D341Med (cell line): Measurements from ENCODE around the gene DGCR2.
"Not testable (repeated sequence)": the region's sequence is repeated elsewhere in the genome, so short reads cannot be mapped to it uniquely, and the experiment has no call there.

ENCODE experiments used
- DNase-seq: peaks from one replicate; pipeline ENCODE4 v3.0.0; 2012; ENCODE audit warnings: low spot score

The DGCR2 gene

DNA sequence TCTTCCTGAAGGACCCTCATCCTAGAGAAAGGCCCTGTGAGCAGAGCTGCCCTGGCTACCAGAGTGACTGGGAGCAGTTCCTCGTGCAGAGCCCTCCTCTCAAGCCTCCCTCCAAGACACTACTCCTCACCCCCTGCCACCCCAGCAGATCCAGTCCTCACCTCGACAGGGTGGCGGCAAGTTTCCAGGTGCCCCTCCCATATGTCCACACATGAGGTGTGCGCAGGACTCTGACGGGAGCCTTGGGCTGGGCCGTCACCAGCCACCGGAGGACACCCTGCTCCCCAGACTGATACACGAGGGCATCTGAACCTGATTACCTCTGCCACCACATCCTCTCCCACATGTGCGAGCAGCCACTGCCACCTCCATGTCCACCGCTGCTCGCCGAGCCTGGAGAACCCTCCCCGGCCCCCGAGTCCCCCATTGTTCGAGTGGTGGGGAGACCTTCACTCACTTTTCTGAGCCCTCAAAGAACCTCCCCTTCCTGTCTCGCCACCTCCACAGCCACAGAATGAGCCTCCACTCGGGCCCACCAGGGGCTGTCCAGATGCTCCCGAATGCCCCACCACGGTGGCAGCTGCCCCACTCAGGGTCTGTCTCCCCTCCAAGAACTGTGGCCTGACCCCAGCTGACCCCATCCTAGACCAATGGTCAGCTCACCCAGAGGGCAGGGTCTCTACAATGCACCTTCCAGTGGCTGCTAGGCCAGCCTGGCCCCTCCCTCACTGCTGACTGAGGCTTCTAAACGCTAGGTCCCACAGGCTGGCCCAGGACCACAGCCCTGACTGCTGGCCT is 62.5 kb downstream of the DGCR2 start:
- peak; percentile 14 for DNase-seq

DNA sequence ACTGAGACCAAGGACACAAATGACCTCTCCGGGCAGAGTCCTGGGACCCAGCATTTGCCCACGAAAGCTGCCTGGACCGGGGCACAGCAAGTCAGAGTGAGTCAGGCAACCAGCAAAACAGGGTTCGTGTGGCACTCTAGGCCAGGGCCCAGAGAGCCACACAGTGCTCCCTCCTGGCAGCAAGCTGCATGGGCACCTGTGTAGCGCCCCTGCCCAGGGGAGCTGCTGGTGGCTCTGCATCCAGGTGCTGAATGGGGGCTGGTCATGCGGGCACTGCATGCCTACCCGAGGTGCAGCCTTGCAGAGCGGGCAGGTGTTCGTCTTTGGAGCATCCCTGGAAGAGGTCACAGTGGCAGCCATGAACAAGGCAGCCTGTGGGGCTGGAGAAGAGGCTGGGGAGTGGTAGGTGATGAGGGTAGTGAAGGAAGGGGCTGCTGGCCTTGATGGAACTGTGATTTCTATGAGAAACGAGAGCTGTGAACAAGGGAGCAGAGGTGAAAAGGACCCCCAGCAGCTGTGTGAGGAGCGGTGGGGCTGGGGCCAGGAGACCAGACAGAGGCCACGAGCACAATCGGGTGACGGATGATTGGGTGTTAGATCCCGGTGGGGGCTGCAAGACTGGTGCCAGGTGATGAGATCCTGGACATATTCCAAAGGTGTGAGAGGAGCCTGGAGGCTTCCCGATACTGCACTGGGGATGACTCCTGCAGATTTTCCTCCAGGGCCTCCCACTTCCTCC is 63.3 kb downstream of the DGCR2 start:
- peak; percentile 37 for DNase-seq

DNA sequence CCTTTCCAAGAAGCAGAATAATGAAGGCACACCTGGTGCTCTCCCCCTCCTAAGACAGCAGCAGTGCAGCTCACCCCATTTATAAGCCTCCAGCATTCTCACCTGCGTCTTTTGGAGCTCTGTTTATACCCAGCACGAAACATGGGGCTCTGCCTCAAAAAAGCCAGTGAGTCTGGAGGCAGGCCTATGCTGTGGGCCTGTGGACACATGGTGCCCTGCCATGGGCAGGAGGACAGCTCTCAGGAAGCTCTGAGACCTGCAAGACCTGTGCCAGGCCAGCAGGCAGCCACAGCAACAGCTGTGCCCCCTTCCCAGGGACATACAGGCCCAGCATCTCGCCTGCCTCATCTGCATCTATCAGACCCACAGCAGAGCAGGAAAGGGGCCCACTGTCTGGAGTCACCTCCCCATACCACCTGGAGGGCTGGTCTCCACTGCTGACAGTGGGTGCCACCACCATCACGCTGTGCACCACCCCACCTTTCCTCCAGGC is 64.2 kb downstream of the DGCR2 start:
- DNase-seq = peak; percentile 13

DNA sequence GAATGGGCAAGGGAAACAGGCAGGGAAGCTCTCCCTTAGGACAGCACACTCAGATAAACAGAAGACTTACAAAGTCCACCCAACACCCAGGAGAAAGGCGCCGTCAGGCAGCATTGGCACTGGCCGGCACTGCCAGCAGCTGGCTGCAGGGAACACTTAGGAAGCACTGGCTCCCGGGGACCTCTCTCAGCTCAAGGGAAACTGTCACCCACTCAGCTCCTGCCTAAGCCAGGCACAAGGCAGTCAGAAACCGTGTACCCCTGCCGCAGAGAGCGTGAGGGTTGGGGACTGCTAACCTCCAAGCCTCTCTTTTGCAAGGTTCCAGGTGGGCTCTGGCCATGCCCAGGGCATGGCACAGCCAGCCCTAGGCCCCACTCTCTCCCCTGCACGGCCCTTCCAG is 64.7 kb downstream of the DGCR2 start:
- DNase-seq = peak; percentile 15

DNA sequence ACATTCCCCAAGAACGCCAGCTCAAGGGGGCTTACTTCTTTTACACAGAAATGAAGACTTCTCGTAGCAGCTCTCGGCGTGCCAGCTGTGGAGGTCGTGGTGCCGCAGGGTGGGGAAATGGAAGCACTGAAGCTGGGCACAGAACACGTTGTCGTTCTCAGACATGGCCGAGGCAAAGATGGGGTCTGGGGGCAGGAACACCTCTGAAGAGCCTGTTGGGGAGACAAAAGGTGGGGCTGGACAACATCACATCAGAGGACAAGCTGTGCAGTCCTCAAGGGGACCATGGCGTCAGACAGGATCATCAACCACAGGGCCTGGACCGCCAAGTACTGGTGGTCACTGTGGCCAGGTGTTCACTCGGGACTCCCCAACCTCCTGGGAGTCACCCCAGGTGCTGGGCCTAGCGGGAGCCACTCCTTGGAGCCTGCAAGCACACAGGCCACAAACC is 65.2 kb downstream of the DGCR2 start:
- DNase-seq = peak; percentile 14

DNA sequence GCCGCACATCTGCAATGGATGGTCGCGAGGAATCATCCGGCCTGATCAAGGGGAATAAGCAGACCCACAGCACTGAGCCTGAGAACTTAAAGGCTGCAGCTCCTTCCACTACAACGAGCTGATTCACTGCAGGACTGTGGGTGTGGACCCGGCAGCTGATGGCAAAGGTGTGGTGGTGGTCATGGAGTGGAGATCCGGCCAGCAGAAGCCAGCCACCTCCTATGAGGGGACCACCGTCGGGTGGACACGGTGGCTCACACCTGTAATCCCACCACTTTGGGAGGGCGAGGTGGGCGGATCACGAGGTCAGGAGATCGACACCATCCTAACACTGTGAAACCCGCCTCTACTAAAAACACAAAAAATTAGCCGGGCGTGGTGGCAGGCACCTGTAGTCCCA is 66.4 kb downstream of the DGCR2 start:
- DNase-seq = peak; percentile 12

DNA sequence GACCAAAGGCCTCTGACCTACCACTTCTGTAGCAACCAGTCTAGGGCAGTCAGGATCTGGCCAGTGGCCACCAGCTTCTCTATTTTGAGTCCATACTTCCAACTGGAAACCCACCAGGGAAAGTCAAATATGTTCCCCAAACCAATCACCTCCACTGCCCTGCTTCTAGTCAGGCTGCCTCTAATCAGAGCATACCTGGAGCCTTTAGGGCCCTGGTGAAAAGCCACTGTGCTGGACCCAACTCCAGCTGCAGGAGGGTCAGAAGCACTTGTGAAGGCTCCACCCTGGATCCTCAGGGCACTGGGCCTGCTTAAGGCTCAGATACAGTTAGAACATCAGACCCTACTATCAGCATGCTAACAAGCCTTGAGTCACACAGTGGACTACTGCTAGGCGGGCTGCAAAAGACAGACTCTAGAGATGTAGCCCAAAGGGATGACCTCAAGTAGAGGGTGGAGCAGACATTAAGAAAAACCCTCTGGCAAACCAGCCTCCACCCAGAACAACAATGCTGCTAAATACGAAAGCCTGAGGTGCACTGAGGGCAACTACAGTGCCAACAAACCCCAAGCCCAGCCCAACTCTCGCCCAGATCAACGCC is 69.2 kb downstream of the DGCR2 start:
- peak; percentile 4 for DNase-seq

DNA sequence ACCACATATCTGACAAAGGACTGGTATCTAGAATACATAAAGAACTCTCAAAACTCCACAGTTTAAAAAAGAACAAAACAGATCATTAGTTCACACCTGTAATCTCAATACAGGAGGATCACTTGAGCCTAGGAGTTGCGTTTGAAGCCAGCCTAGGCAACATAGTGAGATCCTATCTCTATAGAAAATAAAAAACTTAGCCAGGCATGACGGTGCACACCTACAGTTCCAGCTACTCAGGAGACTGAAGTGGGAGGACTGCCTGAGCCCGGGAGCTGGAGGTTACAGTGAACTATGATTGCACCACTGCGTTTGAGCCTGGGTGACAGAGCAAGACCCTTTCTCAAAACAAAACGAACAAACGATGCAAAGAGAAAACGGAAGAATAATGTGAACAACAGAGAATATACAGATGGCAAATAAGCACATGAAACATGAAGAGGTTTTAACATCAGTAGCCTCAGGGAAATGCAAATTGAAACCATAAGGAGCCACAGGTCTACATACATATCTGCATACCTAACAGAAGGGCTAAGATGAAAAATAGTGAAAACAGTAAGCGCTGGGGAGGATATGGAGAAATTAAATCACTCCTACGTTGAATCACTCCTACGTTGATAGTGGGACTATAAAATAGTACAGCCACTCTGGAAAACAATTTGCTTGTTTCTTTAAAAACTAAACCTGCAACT is 70.7 kb downstream of the DGCR2 start:
- no peak for DNase-seq

DNA sequence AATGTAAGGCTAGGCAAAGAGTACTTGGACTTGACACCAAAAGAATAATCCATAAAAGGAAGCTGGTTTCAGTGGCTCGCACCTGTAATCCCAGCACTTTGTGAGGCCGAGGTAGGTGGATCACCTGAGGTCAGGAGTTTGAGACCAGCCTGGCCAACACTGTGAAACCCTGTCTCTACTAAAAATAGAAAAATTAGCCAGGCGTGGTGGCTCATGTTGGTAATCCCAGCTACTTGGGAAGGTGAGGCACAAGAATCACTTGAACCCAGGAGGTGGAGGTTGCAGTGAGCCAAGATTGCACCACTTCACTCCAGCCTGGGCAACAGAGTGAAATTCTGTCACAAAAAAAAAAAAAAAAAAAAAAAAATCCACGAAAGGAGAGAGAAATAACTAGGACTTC is 71.4 kb downstream of the DGCR2 start:
- not testable (repeated sequence) for DNase-seq

DNA sequence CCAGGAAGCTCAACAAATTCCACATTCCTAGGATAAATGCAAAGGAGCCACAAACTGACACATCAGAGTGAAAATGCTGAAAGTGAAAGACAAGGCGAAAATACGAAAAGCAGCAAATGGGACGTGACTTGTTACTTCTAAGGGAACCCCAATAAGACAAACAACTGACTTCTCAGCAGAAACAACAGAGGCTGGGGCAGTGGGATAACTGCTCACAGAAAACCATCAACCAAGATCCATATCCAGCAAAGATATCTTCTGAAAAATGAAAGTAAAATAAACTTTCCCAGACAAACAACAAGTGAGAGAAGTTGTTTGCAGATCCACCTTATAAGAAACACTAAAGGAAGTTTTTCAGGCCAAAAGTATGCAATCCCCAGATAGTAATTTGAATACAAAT is 72.1 kb downstream of the DGCR2 start:
- no peak for DNase-seq

DNA sequence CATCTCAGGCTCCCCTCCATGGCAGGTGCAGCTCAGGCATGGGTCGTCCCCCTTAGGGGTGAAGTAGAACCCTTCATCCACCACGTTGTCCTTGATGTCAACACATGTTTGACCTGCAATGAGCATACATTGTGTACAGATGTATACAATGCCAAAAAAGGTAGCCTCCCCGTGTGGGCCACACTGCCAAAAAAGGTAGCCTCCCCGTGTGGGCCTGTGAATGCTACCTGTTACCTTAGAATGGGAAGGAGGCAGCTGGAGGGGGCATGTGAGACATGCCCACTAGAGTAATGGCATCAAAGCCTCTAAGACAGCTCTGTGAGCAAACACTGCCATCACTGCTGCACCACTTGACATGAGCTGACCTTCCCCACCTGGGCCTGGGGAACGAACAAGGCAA is 73.7 kb downstream of the DGCR2 start:
- no peak for DNase-seq

DNA sequence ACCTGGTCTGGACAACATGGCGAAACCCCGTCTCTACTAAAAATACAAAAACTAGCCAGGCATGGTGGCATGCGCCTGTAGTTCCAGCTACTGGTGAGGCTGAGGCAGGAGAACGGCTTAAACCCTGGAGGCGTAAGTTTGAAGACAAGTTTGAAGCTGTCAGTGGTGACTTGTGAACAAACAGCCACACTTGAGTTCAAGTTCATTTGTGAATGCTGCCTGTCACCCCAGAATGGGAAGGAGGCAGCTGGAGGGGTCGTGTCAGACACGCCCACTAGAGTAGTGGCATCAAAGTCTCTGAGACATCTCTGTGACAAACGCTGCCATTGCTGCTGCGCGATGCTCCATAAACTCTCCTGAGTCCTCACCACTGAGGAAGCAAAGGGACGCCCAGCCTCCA is 74.2 kb downstream of the DGCR2 start:
- DNase-seq = no peak

DNA sequence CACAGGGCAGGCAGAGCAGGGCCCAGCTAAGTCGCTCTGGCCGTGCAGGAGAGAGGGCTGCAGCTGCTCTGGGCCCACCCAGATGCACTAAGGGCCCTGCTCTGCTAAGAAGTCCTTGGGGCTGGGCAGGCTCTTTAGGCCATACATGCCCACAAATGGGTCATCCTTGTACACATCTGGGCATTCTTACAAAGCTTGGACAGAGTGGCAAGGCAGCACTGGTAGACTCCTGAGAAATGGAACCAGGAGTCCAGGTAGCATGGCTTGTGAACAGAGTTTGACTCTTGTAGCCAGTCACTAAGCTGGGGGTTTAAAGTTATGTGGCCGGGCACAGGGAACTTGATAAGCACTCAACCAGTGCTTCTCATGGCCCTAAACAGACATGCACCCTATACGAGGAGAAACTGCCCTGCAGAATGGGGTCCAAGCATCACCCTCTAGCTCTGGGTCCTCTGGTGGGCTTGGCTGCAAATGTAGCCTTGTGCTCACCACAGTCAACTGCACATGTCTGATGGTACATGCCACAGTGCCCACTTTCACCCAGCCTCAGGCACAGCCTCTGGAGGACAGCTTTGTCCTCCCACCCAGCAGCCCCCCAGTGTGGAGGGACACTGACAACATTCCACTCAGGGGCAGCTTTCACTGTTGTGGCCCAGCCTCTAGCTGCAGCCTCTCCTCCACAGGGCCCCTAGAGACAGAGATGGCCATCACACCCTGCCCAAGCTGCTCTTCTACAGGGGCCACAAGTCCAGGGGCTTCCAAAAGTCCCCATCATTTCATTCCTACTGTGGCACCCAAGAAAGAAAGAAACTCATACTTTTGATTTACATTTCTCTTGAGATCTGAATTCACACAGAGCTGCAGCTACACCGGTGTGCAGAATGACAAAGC is 75.2 kb downstream of the DGCR2 start:
- peak; percentile 5 for DNase-seq

DNA sequence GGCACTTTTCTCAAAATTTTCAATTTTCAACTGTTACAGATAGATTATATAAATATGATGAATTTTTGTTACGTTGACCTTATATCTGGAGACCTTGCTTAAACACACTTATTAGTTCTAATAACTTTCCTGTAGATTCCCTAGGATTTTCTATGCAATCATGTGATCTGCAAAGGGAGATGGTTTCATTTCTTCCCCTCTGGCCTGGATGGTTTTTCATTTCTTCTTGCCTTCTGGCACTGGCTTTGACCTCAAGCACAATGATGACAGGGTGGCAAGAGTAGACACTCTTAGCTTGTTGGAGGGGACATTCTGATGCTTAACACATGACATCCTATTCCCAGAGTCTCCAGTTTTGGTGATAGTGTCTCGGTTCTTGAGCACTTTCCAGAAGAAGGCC is 75.9 kb downstream of the DGCR2 start:
- no peak for DNase-seq

DNA sequence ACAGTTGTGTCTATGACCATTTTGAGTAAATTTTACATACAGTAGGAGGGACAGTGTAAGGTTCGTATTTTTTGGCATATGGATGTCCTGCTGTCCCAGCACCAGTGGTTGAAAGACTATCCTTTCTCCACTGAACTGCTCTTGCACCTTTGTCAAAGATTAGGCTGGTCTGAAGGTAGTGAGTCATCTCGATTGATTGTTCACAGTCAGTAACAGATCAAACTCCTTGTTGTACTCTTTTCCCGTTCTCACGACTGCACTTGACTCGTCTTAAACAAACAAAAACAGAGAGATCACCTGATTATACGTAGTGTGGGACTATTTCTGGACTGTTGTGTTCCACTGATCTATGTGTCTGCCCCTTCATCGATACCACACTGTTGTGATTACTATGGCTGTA is 77.1 kb downstream of the DGCR2 start:
- DNase-seq = no peak

DNA sequence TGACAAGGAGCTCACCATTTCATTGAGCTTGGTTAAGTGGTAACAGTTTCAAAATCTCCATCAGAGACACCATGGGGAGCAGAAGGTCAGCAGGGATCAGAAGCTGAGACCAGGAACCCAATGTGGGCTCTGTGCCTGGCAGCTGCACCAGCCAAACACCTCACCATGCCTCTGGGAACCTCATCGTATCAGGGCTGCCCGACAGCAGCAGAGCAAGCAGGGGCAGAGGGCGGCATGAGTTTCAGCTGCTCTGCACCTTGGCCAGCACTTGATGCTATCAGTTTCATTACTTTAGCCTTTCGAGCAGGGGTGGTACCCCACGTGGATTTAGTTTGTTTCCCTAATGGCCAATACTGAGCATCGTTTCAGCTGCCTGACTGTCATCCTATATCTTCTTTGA is 77.8 kb downstream of the DGCR2 start:
- DNase-seq = peak; percentile 10

DNA sequence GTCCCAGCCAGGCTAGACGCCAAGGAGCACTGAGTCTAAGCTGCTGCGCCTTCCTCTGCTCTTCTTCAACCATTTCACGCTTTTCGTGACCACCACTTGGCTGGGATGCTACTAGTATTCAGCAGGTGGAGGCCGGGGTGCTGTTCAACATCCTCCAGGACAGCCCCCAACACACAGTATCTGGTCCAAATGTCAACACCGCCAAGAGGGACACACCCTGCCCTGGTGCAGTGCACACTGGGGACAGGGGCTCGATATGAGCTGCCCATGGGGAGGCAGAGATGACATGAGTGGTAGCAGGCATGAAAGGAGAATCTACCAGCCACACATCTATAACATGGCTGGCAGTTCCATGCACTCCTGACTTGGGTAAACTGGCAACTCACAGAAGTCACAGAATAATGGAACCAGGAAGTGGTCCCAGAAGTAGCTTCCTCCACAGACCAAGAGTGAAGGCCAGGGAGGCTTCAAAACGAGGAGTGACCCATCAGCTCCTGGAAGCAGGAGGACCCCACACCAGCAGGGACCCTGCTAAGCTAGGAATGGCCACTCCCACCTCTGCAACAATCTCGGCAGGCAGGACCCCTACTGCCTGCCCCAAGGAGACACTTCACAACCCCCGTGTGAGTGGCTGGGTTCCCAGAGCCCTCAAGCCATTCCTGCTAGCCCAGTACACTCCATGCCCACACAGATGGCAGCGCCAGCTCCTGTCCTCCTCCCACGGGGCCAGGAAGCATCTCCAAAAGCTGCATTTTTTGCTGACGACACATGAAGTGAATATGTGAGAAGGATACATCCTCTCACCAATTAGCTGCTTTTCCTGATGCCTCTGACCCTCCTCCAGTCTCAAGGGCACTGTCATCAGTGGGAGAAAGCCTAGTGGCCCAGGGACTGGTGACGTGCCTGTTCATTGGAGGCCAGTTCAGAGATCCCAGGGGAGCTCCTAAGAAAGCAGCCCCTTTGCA is 78.8 kb downstream of the DGCR2 start:
- DNase-seq = peak; percentile 11

DNA sequence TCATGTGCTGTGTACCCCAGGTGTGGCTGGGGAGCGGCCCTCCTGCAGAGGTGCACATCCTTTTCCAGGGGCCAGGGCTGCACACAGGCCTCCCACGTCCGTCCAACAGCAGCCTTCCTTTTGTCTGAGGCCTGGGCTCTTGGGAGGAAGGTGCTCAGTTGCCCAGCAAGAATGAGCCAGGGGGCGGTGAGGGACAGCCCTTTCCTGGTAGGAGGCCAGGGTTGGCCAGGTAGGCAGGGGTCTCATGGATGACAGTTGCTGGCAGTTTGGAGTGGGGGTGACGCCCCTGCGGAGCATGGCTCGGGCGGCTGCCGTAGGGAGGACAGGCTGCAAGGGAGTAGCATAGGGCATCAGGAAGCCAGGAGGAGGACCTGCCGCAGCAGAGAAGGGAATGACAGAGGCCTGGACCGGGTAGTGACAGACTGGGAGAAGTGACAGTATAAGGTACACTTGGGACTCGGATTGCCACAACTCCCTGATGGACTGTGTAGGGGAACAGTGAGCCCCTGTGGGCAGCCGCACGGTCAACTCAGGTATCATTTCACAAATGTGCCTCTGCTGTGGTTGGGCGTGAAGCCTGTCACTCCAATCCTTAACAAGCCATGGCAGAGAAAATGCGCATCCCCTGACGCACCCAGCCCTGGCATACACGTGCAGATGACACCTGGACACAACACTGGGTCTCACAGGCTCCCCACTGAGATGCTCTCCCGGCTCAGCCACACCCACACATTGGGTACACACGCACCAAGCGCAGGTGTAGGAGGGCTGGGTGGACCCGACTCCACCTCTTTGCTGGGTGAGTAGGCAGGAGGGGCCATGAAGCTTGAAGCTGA is 79.7 kb downstream of the DGCR2 start:
- DNase-seq = peak; percentile 16

DNA sequence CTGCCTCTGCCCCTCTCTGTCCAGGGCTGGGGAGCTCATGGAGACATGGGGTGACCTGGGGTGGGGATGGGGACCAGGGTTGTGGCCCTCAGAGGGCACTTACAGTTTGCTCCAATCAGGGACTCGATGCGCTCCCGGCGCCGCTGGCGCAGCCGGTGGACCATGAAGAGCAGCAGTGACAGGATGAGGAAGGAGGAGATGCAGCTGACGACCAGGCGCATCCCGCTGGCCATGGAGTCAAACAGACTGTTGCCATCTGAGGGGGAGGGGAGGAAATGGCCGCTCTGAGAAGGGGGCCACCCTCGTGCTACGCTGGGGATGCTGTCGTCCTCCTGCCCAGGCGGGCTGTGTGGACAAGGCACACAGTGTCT is 80.5 kb downstream of the DGCR2 start:
- peak; percentile 13 for DNase-seq
